T-helper 22 cell (primary cell): ENCODE data around the gene PALM.
"Not testable (repeated sequence)": the region's sequence is repeated elsewhere in the genome, so short reads cannot be mapped to it uniquely, and the experiment has no call there.

Experiments
- DNase-seq: peaks from one replicate; pipeline ENCODE4 v3.0.0-alpha.2; 2020; ENCODE audit warnings: low read depth

The PALM gene

GRCh38 chr19:704447-704741 lies 4.3 kb upstream of the PALM start:
- DNase-seq, result no peak

- no peak for DNase-seq
These were observed 645 bp downstream of the PALM start for GRCh38 chr19:709196-709964.

- no peak for DNase-seq
These were observed 1.3 kb downstream of the PALM start for GRCh38 chr19:709965-710571.

GRCh38 chr19:710767-711166 lies 2.0 kb downstream of the PALM start:
- DNase-seq, result no peak

GRCh38 chr19:711254-711653 lies 2.5 kb downstream of the PALM start:
- DNase-seq, result no peak

GRCh38 chr19:715347-715746 lies 6.6 kb downstream of the PALM start:
- DNase-seq, result no peak

- DNase-seq, result no peak
These were observed 9.7 kb downstream of the PALM start for GRCh38 chr19:718251-718951.

- DNase-seq, result no peak
These were observed 10.3 kb downstream of the PALM start for GRCh38 chr19:718991-719512.

GRCh38 chr19:719636-720344 lies 11.1 kb downstream of the PALM start:
- no peak for DNase-seq

- no peak for DNase-seq
These were observed 11.8 kb downstream of the PALM start for GRCh38 chr19:720345-721160.

- DNase-seq, result no peak
These were observed 13.9 kb downstream of the PALM start for GRCh38 chr19:722553-723101.

GRCh38 chr19:723247-723646 lies 14.5 kb downstream of the PALM start:
- DNase-seq, result no peak

- no peak for DNase-seq
These were observed 15.0 kb downstream of the PALM start for GRCh38 chr19:723714-724113.

GRCh38 chr19:725461-726089 lies 16.8 kb downstream of the PALM start:
- no peak for DNase-seq

- no peak for DNase-seq
These were observed 18.5 kb downstream of the PALM start for GRCh38 chr19:726993-727956.

GRCh38 chr19:728011-728410 lies 19.3 kb downstream of the PALM start:
- no peak for DNase-seq

GRCh38 chr19:729564-729963 lies 20.8 kb downstream of the PALM start:
- not testable (repeated sequence) for DNase-seq

- DNase-seq, result no peak
These were observed 21.4 kb downstream of the PALM start for GRCh38 chr19:729965-730668.

GRCh38 chr19:731000-731399 lies 22.3 kb downstream of the PALM start:
- DNase-seq, result no peak
